Panc1 (cell line): Measurements from ENCODE around the gene GRM1. TPM values are rescaled to one million over a fixed set of nuclear protein-coding genes. Genes with fewer than 3 reads are reported as not detected.

Source experiments
- ATAC-seq: fragments of 200-7000 bp; cut with Tn5 transposase; 2 replicates; pipeline ENCODE4 v1.9.1; 2020; ENCODE audit warnings: mild to moderate bottlenecking, moderate library complexity
- BruUV-seq: library from RNA; stranded (reverse); fragments of 400-500 nt; replicated peaks from 2 replicates; lab custom pipeline; 2021; lab: Mats Ljungman, UMichigan
- CTCF ChIA-PET: fragments of 300-600 bp; sonication (Branson Sonifier 250); formaldehyde crosslinking; loops from one replicate; lab custom pipeline; 2022; ENCODE audit warnings: antibody characterized with exemption; lab: Charles Lee
- POLR2A ChIA-PET: fragments of 300-600 bp; sonication (Branson Sonifier 250); formaldehyde crosslinking; loops from one replicate; lab custom pipeline; 2022; ENCODE audit warnings: antibody characterized with exemption; lab: Charles Lee
- DNase-seq: peaks from one replicate; pipeline ENCODE4 v3.0.0-alpha.2; 2010; ENCODE audit warnings: low read depth, low spot score
- H3K27ac ChIP-seq: 2 replicates; pipeline ENCODE4 v1.5.1; 2011; ENCODE audit warnings: mild to moderate bottlenecking, low read length, inconsistent platforms
- H3K27me3 ChIP-seq: fragments of 200-500 bp; sonication (Bioruptor generic); 2 replicates; pipeline ENCODE4 v1.6.0; 2014; ENCODE audit warnings: low read length, inconsistent platforms; ENCODE audit not compliant: control insufficient read depth, insufficient read depth
- H3K36me3 ChIP-seq: fragments of 200-500 bp; sonication (Bioruptor generic); 2 replicates; pipeline ENCODE4 v1.5.1; 2014; ENCODE audit warnings: inconsistent platforms, mild to moderate bottlenecking, low read length, moderate library complexity; ENCODE audit not compliant: control insufficient read depth, insufficient read depth
- H3K4me1 ChIP-seq: 2 replicates; pipeline ENCODE4 v1.5.1; 2011; ENCODE audit warnings: inconsistent platforms, mild to moderate bottlenecking, low read length, moderate library complexity; ENCODE audit not compliant: control insufficient read depth, insufficient read depth
- H3K4me3 ChIP-seq, 2 experiments: 2 replicates each; pipeline ENCODE4 v1.5.1; 2011 to 2012; ENCODE audit warnings: low read depth in 2 of 2, low read length in 2 of 2, mild to moderate bottlenecking in 2 of 2, inconsistent platforms in 1 of 2, moderate library complexity in 1 of 2
- H3K9me3 ChIP-seq: fragments of 200-500 bp; sonication (Bioruptor generic); 2 replicates; pipeline ENCODE4 v1.5.1; 2014; ENCODE audit warnings: low read depth, mild to moderate bottlenecking, inconsistent platforms, low read length, moderate library complexity; ENCODE audit not compliant: control insufficient read depth, insufficient read depth
- POLR2AphosphoS5 ChIP-seq: IDR thresholded peaks from 2 replicates; pipeline ENCODE4 v1.6.1; 2012; ENCODE audit warnings: mild to moderate bottlenecking, low read depth, low read length, moderate library complexity
- SIN3A ChIP-seq: IDR thresholded peaks from 2 replicates; pipeline ENCODE4 v1.6.1; 2012; ENCODE audit warnings: low read depth, mild to moderate bottlenecking, low read length, moderate library complexity, borderline replicate concordance; ENCODE audit not compliant: insufficient read depth
- TCF7L2 ChIP-seq: IDR thresholded peaks from 2 replicates; pipeline ENCODE4 v1.6.1; 2011; ENCODE audit warnings: mild to moderate bottlenecking, low read depth, low read length, inconsistent platforms
- in situ Hi-C: cut with HindIII; loops from 2 replicates; pipeline ENCODE4 v1.10.0; 2016; ENCODE audit warnings: low sequenced_read_pairs, low pct_unique_long_range_greater_than_20kb
- intact Hi-C: fragments of 100-400 bp; cut with micrococcal nuclease; formaldehyde crosslinking; loops from one replicate; pipeline ENCODE4 v1.10.0; 2022; ENCODE audit not compliant: unreplicated experiment
- total RNA-seq: library from RNA; stranded (reverse); gene quantifications from one replicate; pipeline ENCODE4 v1.2.1, GENCODE V29; 2021; ENCODE audit not compliant: unreplicated experiment
- TF ChIP-seq, protein P1 (sequence below), 2 experiments: IDR thresholded peaks; 2 replicates each; pipeline ENCODE4 v1.6.1; 2011 to 2012; ENCODE audit warnings: low read depth in 2 of 2, control low read depth in 1 of 2, low read length in 1 of 2, mild to moderate bottlenecking in 1 of 2, moderate library complexity in 1 of 2; ENCODE audit not compliant: insufficient read depth in 1 of 2
- TF ChIP-seq, protein P2 (sequence below): fragments of 450-650 bp; IDR thresholded peaks from 2 replicates; pipeline ENCODE4 v1.5.1; 2017; ENCODE audit warnings: mild to moderate bottlenecking

GRM1 gene
- total RNA-seq, 1 experiment from 2014 or later, result not detected

DNA sequence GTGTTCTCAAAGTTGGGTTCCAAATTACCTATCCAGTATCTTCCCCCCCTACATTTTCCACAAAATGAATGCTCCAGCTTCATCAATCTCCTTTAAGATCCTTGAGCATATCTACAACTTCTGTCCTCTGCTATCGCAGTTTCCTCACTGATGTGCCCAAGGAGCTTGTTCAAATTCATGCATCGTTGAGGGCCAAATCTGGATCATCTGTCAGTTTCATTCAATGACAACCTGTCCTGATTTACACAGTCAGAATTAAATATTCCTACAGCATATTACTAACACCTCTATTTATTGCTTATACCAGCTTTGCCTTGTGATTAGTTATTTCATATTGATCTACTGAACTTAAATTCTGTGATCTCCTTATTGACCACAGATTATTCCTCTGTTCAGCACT lies 68.7 kb downstream of the GRM1 start:
- Histone ChIP-seq H3K9me3 (no peaks in the 10 kb centered on the region), H3K4me1 (no peaks in the 10 kb centered on the region), H3K27ac (no peak overlapping the region), H3K4me3 (no peak overlapping the region), H3K36me3 (no peaks in the 10 kb centered on the region), H3K27me3 (no peaks in the 10 kb centered on the region)
- ChIA-PET CTCF (no interaction called here), POLR2A (no interaction called here)
- ATAC-seq (no peak), DNase-seq (no peak)
- no TSS peak for BruUV-seq
- in situ Hi-C loops (no loop called here), intact Hi-C loops (no loop called here)
- TF ChIP-seq, protein P1, sequence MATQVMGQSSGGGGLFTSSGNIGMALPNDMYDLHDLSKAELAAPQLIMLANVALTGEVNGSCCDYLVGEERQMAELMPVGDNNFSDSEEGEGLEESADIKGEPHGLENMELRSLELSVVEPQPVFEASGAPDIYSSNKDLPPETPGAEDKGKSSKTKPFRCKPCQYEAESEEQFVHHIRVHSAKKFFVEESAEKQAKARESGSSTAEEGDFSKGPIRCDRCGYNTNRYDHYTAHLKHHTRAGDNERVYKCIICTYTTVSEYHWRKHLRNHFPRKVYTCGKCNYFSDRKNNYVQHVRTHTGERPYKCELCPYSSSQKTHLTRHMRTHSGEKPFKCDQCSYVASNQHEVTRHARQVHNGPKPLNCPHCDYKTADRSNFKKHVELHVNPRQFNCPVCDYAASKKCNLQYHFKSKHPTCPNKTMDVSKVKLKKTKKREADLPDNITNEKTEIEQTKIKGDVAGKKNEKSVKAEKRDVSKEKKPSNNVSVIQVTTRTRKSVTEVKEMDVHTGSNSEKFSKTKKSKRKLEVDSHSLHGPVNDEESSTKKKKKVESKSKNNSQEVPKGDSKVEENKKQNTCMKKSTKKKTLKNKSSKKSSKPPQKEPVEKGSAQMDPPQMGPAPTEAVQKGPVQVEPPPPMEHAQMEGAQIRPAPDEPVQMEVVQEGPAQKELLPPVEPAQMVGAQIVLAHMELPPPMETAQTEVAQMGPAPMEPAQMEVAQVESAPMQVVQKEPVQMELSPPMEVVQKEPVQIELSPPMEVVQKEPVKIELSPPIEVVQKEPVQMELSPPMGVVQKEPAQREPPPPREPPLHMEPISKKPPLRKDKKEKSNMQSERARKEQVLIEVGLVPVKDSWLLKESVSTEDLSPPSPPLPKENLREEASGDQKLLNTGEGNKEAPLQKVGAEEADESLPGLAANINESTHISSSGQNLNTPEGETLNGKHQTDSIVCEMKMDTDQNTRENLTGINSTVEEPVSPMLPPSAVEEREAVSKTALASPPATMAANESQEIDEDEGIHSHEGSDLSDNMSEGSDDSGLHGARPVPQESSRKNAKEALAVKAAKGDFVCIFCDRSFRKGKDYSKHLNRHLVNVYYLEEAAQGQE (IDR thresholded peaks at IDR 0.05; ENCODE audit: insufficient read depth in 1 of 2, low read depth in 2 of 2, low read length in 1 of 2), result no peak
- TF ChIP-seq TCF7L2 (no peak), SIN3A (no peak)

DNA sequence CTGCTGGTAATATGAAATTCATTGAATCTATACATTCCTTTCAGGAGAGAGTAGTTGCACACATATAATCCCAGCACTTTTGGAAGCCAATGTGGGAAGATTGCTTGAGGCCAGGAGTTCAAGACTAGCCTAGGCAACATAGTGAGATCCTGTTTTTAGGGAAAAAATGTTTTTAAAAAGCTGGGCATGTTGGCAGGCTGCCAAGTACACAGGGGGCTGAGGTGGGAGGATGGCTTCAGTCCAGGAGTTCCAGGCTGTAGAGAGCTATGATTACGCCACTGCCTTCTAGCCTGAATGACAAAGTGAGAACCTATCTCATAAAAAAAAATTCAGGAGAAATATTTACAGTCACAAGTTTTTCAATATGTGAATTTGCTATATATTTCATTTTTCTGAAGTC lies 71.9 kb downstream of the GRM1 start:
- intact Hi-C loops, result no loop called here
- ChIA-PET CTCF (no interaction called here), POLR2A (no interaction called here)
- Histone ChIP-seq H3K9me3 (no peaks in the 10 kb centered on the region), H3K4me1 (no peaks in the 10 kb centered on the region), H3K27ac (no peak overlapping the region), H3K27me3 (no peaks in the 10 kb centered on the region), H3K4me3 (no peak overlapping the region), H3K36me3 (no peaks in the 10 kb centered on the region; the same call in 1 of the 2 replicates)
- no peak for TF ChIP-seq TCF7L2
- TF ChIP-seq SIN3A, result no peak
- TF ChIP-seq, protein P1 (IDR thresholded peaks at IDR 0.05; ENCODE audit: insufficient read depth in 1 of 2, low read depth in 2 of 2, low read length in 1 of 2), result no peak
- TF ChIP-seq, protein P2, sequence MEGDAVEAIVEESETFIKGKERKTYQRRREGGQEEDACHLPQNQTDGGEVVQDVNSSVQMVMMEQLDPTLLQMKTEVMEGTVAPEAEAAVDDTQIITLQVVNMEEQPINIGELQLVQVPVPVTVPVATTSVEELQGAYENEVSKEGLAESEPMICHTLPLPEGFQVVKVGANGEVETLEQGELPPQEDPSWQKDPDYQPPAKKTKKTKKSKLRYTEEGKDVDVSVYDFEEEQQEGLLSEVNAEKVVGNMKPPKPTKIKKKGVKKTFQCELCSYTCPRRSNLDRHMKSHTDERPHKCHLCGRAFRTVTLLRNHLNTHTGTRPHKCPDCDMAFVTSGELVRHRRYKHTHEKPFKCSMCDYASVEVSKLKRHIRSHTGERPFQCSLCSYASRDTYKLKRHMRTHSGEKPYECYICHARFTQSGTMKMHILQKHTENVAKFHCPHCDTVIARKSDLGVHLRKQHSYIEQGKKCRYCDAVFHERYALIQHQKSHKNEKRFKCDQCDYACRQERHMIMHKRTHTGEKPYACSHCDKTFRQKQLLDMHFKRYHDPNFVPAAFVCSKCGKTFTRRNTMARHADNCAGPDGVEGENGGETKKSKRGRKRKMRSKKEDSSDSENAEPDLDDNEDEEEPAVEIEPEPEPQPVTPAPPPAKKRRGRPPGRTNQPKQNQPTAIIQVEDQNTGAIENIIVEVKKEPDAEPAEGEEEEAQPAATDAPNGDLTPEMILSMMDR, result no peak
- no peak for TF ChIP-seq POLR2AphosphoS5
- ATAC-seq (no peak), DNase-seq (no peak)
- in situ Hi-C loops, result no loop called here
- no TSS peak for BruUV-seq
